KMS-11 (cell line): ENCODE results near the gene CNNM4.

Experiments used
- H2AFZ ChIP-seq: fragments of 200-600 bp; sonication (generic); 2 replicates; pipeline ENCODE4 v1.6.1; 2016; ENCODE audit warnings: antibody characterized with exemption, mixed run types, low read depth
- H3K27ac ChIP-seq: fragments of 200-600 bp; sonication (generic); 2 replicates; pipeline ENCODE4 v1.6.1; 2016; ENCODE audit warnings: mild to moderate bottlenecking, mixed run types
- H3K27me3 ChIP-seq: fragments of 200-600 bp; sonication (generic); 2 replicates; pipeline ENCODE4 v1.6.1; 2017; ENCODE audit warnings: mild to moderate bottlenecking, low read depth, mixed run types, moderate library complexity; ENCODE audit not compliant: insufficient read depth
- H3K36me3 ChIP-seq: fragments of 200-600 bp; sonication (generic); 2 replicates; pipeline ENCODE4 v1.6.1; 2017; ENCODE audit warnings: mild to moderate bottlenecking, mixed run types; ENCODE audit not compliant: insufficient read depth
- H3K4me1 ChIP-seq: fragments of 200-600 bp; sonication (generic); 2 replicates; pipeline ENCODE4 v1.6.1; 2016; ENCODE audit warnings: mild to moderate bottlenecking, low read depth, mixed run types; ENCODE audit not compliant: poor library complexity, severe bottlenecking
- H3K4me2 ChIP-seq: fragments of 200-600 bp; sonication (generic); 2 replicates; pipeline ENCODE4 v1.7.0; 2016; ENCODE audit warnings: mild to moderate bottlenecking, mixed run types
- H3K4me3 ChIP-seq: fragments of 200-600 bp; sonication (generic); IDR thresholded peaks from 2 replicates; pipeline ENCODE4 v1.6.1; 2017; ENCODE audit warnings: low read depth, low read length, mixed read lengths; ENCODE audit not compliant: insufficient read depth
- H3K79me2 ChIP-seq: fragments of 200-600 bp; sonication (generic); 2 replicates; pipeline ENCODE4 v1.6.1; 2016; ENCODE audit warnings: low read depth, mixed run types; ENCODE audit not compliant: insufficient read depth
- H3K9ac ChIP-seq: fragments of 200-600 bp; sonication (generic); 2 replicates; pipeline ENCODE4 v1.6.1; 2016; ENCODE audit warnings: mild to moderate bottlenecking, mixed run types
- H4K20me1 ChIP-seq: fragments of 200-600 bp; sonication (generic); 2 replicates; pipeline ENCODE4 v1.6.1; 2016; ENCODE audit warnings: mild to moderate bottlenecking, mixed run types; ENCODE audit not compliant: insufficient read depth
- TF ChIP-seq, protein P1 (sequence below): fragments of 200-600 bp; sonication (generic); conservative IDR thresholded peaks from 2 replicates; pipeline ENCODE4 v1.6.1; 2017; ENCODE audit warnings: low read depth, mild to moderate bottlenecking, antibody characterized with exemption, low read length, moderate library complexity, mixed read lengths

Gene CNNM4

DNA sequence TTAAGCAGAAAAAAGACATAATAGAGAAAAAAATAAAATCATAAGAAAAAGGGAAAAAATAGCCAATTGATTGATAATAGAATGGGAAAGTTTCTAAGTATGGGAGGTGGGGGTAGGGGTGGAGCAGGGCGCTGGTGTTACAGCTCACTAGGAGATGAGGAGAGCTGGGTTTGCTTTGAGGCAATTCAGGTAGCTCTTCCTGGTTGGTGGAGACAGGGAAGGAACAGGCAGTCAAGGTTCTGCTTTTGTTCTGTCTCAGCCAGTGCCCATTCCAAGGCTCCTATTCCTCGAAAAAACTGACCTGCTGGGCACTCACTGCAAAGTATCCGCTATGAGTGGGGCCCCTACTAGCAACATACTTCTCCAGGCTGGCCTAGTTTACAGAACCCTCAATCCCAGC lies 1.7 kb upstream of the CNNM4 start:
- Histone ChIP-seq H3K27ac (no peak overlapping the region), H3K27me3 (no peaks in the 10 kb centered on the region), H4K20me1 (no peaks in the 10 kb centered on the region), H3K36me3 (no peaks in the 10 kb centered on the region), H3K79me2 (peaks cover 30% of the 10 kb centered on the region), H3K9ac (no peak overlapping the region), H3K4me2 (no peak overlapping the region), H3K4me3 (no peak overlapping the region), H3K4me1 (peaks cover 10% of the 10 kb centered on the region), H2AFZ (peak overlapping the region; percentile 92; the same call in 1 of the 2 replicates)
- TF ChIP-seq, protein P1, sequence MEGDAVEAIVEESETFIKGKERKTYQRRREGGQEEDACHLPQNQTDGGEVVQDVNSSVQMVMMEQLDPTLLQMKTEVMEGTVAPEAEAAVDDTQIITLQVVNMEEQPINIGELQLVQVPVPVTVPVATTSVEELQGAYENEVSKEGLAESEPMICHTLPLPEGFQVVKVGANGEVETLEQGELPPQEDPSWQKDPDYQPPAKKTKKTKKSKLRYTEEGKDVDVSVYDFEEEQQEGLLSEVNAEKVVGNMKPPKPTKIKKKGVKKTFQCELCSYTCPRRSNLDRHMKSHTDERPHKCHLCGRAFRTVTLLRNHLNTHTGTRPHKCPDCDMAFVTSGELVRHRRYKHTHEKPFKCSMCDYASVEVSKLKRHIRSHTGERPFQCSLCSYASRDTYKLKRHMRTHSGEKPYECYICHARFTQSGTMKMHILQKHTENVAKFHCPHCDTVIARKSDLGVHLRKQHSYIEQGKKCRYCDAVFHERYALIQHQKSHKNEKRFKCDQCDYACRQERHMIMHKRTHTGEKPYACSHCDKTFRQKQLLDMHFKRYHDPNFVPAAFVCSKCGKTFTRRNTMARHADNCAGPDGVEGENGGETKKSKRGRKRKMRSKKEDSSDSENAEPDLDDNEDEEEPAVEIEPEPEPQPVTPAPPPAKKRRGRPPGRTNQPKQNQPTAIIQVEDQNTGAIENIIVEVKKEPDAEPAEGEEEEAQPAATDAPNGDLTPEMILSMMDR, result no peak

DNA sequence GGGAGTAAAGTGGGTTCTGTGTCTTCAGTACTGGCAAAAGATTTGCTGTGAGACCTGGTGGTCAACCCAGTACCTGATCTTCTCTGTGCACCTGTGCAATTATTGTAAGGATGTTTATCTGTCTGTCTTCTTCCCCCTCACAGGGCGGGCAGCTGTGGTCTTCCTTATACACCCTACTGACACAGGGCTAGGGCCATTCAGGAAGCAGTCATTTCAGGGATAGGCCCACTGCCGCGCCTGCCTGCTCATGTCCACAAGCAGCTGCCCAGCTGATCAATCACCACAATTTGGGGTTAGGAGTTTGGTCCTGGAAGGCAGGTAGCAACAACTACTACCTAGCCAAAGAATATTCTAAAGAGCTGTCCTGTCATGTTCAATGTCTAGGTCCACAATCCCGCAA lies 1.2 kb upstream of the CNNM4 start:
- H3K27ac ChIP-seq, result peak overlapping the region; percentile 54; the same call in 1 of the 2 replicates
- H2AFZ ChIP-seq, result peak overlapping the region; percentile 92; the same call in 1 of the 2 replicates

DNA sequence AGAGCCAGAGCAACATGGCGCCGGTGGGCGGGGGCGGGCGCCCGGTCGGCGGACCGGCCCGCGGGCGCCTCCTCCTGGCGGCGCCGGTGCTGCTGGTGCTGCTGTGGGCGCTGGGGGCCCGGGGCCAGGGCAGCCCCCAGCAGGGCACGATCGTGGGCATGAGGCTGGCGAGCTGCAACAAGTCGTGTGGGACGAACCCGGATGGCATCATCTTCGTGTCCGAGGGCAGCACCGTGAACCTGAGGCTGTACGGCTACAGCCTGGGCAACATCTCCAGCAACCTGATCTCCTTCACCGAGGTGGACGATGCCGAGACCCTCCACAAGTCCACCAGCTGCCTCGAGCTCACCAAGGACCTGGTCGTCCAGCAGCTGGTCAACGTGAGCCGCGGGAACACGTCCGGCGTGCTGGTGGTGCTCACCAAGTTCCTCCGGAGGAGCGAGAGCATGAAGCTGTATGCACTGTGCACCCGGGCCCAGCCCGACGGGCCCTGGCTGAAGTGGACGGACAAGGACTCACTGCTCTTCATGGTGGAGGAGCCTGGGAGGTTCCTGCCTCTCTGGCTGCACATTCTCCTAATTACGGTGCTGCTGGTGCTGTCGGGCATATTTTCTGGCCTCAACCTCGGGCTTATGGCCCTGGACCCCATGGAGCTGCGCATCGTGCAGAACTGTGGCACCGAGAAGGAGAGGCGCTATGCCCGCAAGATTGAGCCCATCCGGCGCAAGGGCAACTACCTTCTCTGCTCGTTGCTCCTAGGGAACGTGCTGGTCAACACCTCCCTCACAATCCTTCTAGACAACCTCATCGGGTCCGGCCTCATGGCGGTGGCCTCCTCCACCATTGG lies 507 bp downstream of the CNNM4 start:
- peak overlapping the region; percentile 31; the same call in 1 of the 2 replicates for H2AFZ ChIP-seq
- H4K20me1 ChIP-seq, result no peaks in the 10 kb centered on the region
- no peaks in the 10 kb centered on the region for H3K27me3 ChIP-seq
- peak overlapping the region; percentile 56 for H3K27ac ChIP-seq
- TF ChIP-seq, protein P1, result peak; percentile 35; the same call in 1 of the 2 replicates
- H3K4me1 ChIP-seq, result peaks cover 31% of the 10 kb centered on the region
- H3K4me2 ChIP-seq, result peak overlapping the region; percentile 96
- H3K9ac ChIP-seq, result peak overlapping the region; percentile 62; the same call in 1 of the 2 replicates
- H3K79me2 ChIP-seq, result peaks cover 51% of the 10 kb centered on the region
- no peak overlapping the region for H3K4me3 ChIP-seq
- no peaks in the 10 kb centered on the region for H3K36me3 ChIP-seq

More for the DNA sequence above, 1.2 kb upstream of the CNNM4 start:
- H3K4me2 ChIP-seq, result peak overlapping the region; percentile 84; the same call in 1 of the 2 replicates
- H3K4me1 ChIP-seq, result peaks cover 16% of the 10 kb centered on the region
- H3K4me3 ChIP-seq, result no peak overlapping the region
- H3K9ac ChIP-seq, result no peak overlapping the region
- H3K36me3 ChIP-seq, result no peaks in the 10 kb centered on the region
- H3K79me2 ChIP-seq, result peaks cover 36% of the 10 kb centered on the region
- H4K20me1 ChIP-seq, result no peaks in the 10 kb centered on the region
- TF ChIP-seq, protein P1, result no peak
- H3K27me3 ChIP-seq, result no peaks in the 10 kb centered on the region

DNA sequence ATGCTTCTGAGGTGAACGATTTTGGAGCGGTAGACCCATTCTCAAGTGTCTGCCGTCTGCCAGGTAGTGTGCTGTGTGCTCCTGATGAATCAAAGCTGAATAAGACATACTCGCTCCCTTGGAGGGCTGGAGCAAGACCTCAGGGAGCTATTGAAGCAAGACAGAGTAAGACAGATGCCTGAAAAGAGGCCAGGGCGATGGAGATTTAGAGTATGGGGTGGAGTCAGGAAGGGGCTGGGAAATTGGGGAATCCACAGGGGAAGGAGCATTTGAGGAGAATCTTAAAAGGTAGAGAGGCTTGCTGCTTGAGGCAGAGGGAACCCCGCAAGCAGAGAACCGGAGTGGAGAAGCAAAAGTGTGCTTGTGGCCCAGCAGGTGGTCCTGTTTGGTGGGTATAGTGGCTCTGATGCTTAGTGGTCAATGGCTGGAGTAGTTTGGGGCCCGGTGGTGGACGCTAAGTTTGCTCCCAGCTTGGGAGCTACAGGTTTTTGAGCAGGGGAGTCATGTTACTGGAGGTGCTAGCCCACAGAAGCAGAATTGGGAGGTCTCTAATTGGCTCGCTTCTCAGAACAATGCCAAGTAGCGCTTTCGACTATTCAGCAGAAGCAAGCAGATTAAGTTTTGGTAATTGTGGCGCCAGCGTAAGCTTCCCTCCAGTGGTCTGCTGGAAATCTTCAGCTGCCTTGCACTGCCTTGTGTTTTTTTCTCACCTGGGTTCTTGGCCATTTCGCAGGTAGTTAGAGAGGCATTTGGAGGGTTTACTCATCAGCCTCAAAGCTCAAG lies 2.0 kb downstream of the CNNM4 start:
- Histone ChIP-seq H3K27me3 (no peaks in the 10 kb centered on the region), H3K36me3 (no peaks in the 10 kb centered on the region), H3K9ac (peak overlapping the region; percentile 50; the same call in 1 of the 2 replicates), H3K4me3 (peak overlapping the region; percentile 93), H3K4me1 (peaks cover 31% of the 10 kb centered on the region), H3K4me2 (peak overlapping the region; percentile 96), H2AFZ (peak overlapping the region; percentile 32), H3K27ac (peak overlapping the region; percentile 62), H3K79me2 (peaks cover 61% of the 10 kb centered on the region), H4K20me1 (no peaks in the 10 kb centered on the region)
- TF ChIP-seq, protein P1, result no peak
